GM19238 (cell line): Measurements from ENCODE around the gene IL12RB1.

ENCODE experiments used
- DNase-seq: peaks from one replicate; pipeline ENCODE4 v3.0.0; 2011; ENCODE audit warnings: low spot score; ENCODE audit not compliant: insufficient read length

Gene IL12RB1

DNA sequence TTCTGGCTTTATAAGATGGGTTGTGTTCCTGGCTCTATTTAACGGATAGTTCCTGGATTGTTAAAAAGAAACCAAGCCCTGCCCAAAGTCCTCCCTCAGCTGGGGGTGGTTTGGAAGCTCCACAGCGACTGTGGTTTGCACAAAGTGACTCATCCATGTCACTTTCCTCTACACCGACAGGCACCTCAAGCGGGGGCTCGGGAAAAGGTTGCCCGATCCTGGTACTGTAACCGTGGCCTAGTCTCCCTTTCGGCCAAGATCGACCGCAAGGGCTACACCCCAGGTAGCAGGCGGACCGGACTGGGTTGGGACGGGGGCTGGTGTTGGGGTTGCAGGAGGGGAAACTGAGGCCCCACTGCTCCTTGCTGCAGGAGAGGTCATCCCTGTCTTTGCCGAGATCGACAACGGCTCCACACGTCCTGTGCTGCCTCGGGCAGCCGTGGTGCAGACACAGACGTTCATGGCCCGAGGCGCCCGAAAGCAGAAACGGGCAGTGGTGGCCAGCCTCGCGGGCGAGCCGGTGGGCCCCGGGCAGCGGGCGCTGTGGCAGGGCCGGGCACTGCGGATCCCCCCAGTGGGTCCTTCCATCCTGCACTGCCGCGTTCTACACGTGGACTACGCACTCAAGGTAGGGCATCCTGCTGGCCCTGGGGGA, 77.2 kb downstream of the IL12RB1 start:
- no peak for DNase-seq
